MCF 10A (cell line): Measurements from ENCODE around the gene PHF21A. TPM values are rescaled to one million over a fixed set of nuclear protein-coding genes. Genes with fewer than 3 reads are reported as not detected.

Experiments
- BruUV-seq: library from RNA; stranded (reverse); fragments of 400-500 nt; replicated peaks from 2 replicates; lab custom pipeline; 2021; lab: Mats Ljungman, UMichigan
- CTCF ChIA-PET: fragments of 300-600 bp; sonication (Branson Sonifier 250); formaldehyde crosslinking; extraction: SDS; loops from one replicate; lab custom pipeline; 2021; ENCODE audit warnings: antibody characterized with exemption, inconsistent platforms; lab: Yijun Ruan, JAX
- POLR2A ChIA-PET: fragments of 300-600, 350-650 bp; sonication (Branson Sonifier 250); formaldehyde crosslinking; extraction: SDS; loops from one replicate; lab custom pipeline; 2020; ENCODE audit warnings: antibody characterized with exemption, inconsistent platforms; lab: Yijun Ruan, JAX
- DNase-seq: peaks from one replicate; pipeline ENCODE4 v3.0.0-alpha.2; 2018; ENCODE audit not compliant: unreplicated experiment
- H3K27ac Mint-ChIP-seq: one replicate; pipeline ENCODE4 v1.8.0; 2022; ENCODE audit warnings: mild to moderate bottlenecking, low read depth, mixed read lengths; ENCODE audit not compliant: unreplicated experiment
- H3K27me3 Mint-ChIP-seq: one replicate; pipeline ENCODE4 v1.8.0; 2022; ENCODE audit warnings: mixed read lengths; ENCODE audit not compliant: insufficient read depth, unreplicated experiment
- H3K36me3 Mint-ChIP-seq: one replicate; pipeline ENCODE4 v1.8.0; 2022; ENCODE audit warnings: mild to moderate bottlenecking, moderate library complexity, mixed read lengths; ENCODE audit not compliant: insufficient read depth, unreplicated experiment
- H3K4me1 Mint-ChIP-seq: one replicate; pipeline ENCODE4 v1.8.0; 2022; ENCODE audit warnings: mixed read lengths; ENCODE audit not compliant: insufficient read depth, unreplicated experiment
- H3K4me3 Mint-ChIP-seq: one replicate; pipeline ENCODE4 v1.8.0; 2022; ENCODE audit warnings: mild to moderate bottlenecking, moderate library complexity, mixed read lengths; ENCODE audit not compliant: unreplicated experiment
- H3K9me3 Mint-ChIP-seq: one replicate; pipeline ENCODE4 v1.8.0; 2022; ENCODE audit warnings: mixed read lengths; ENCODE audit not compliant: unreplicated experiment
- intact Hi-C: fragments of 100-400 bp; cut with micrococcal nuclease; formaldehyde crosslinking; loops from 2 replicates; pipeline ENCODE4 v1.14.1; 2022
- total RNA-seq: library from RNA; stranded (reverse); gene quantifications from 2 replicates; pipeline ENCODE4 v1.2.3, GENCODE V29; 2022
- TF ChIP-seq, protein P1 (sequence below): fragments of 200-600 bp; IDR thresholded peaks from one replicate; pipeline ENCODE4 v1.8.0; 2022; ENCODE audit warnings: antibody characterized with exemption, mild to moderate bottlenecking; ENCODE audit not compliant: unreplicated experiment

PHF21A gene
- total RNA-seq, 1 experiment from 2014 or later, result 37.6 TPM

DNA sequence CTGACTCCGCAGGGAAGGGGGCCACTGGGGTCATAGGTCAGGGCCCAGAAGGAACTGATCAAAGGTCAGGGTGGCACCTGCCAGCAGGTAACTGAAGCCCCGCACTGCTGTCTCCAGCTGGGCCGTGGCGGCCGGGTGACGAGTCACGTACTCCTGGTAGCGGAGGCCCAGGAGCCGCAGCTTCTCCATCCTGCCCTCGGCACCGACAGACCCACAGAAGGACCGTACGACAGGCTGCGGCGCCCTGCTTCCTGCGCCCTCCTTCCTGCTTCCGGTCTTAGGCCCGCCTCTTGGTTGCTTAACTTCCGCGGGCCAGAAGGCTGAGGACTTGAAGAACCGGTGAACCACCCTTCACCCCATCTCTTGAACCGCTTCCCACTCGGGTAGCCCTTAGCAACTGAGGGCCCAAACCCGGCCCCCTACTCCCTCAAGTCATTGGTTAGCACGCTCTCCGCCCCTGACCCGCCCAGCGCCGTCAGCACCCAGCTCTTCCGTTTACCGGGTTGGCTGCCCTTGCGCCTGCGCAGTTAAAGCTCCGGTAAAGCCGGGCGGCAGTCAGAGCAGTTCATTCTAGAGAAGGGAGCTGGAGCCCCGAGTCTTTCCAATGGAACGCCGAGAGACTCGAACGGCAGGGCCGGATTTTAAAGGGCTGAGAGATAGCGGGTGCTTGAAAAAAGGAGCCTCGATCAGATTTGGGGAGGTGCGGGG is 203.5 kb downstream of the PHF21A start, which contains the start of gene PEX16:
Gene PEX16 (minus strand): TSS at position 255 of the 708 bp plus-strand sequence. CDS start 66 bp downstream, at position 189.
- Mint-ChIP-seq H3K9me3 (no peaks in the 10 kb centered on the region), H3K36me3 (peaks cover 11% of the 10 kb centered on the region), H3K4me1 (no peaks in the 10 kb centered on the region), H3K4me3 (peak within 1 kb of the TSS; percentile 92), H3K27me3 (no peaks in the 10 kb centered on the region), H3K27ac (peak within 1 kb of the TSS; percentile 95)
- POLR2A ChIA-PET, result interaction anchor here (0.7 to 2.6 kb wide), 26 partner anchors 9 to 1354 kb away, joined by 3 to 23 read pairs (median 5); partner anchors contain the start of genes CRY2 and SLC35C1
- BruUV-seq, result no TSS peak
- TF ChIP-seq, protein P1, sequence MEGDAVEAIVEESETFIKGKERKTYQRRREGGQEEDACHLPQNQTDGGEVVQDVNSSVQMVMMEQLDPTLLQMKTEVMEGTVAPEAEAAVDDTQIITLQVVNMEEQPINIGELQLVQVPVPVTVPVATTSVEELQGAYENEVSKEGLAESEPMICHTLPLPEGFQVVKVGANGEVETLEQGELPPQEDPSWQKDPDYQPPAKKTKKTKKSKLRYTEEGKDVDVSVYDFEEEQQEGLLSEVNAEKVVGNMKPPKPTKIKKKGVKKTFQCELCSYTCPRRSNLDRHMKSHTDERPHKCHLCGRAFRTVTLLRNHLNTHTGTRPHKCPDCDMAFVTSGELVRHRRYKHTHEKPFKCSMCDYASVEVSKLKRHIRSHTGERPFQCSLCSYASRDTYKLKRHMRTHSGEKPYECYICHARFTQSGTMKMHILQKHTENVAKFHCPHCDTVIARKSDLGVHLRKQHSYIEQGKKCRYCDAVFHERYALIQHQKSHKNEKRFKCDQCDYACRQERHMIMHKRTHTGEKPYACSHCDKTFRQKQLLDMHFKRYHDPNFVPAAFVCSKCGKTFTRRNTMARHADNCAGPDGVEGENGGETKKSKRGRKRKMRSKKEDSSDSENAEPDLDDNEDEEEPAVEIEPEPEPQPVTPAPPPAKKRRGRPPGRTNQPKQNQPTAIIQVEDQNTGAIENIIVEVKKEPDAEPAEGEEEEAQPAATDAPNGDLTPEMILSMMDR, result no peak
- DNase-seq, result peak; percentile 98
- CTCF ChIA-PET, result interaction anchor here (0.6 to 0.9 kb wide), 5 partner anchors 13 to 217 kb away, joined by 3 to 4 read pairs (median 3); no protein-coding TSS in a partner anchor
- intact Hi-C loops, result loop anchor here (1.0 kb wide), 1 partner anchor 70 kb away; the partner anchor contains the start of gene CRY2

DNA sequence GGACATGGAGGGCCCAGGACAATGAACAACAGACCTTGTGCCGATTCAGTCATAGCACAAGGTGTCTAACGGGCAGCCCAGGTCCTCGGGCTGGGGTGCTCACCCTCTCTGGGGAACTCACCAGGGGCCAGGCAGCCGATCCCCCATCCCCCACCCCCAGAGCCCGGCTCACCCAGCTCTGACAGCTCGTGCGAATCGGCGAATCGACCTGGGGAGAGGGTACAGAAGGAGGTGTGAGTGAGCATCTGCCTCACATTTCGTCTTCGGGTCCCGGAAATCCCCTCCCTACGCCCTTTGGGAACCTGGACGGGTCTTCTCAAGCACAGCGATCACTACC is 204.0 kb downstream of the PHF21A start:
- intact Hi-C loops, result no loop called here
- no peaks in the 10 kb centered on the region for H3K4me1 Mint-ChIP-seq
- H3K27ac Mint-ChIP-seq, result peak overlapping the region; percentile 95
- no peaks in the 10 kb centered on the region for H3K27me3 Mint-ChIP-seq
- H3K4me3 Mint-ChIP-seq, result peak overlapping the region; percentile 92
- DNase-seq, result no peak
- TF ChIP-seq, protein P1, result no peak
- ChIA-PET POLR2A (interaction anchor here (1.0 to 2.6 kb wide), 17 partner anchors 9 to 758 kb away, joined by 3 to 23 read pairs (median 6); partner anchors contain the start of gene SLC35C1), CTCF (no interaction called here)
- BruUV-seq, result no TSS peak
- peaks cover 11% of the 10 kb centered on the region for H3K36me3 Mint-ChIP-seq
- no peaks in the 10 kb centered on the region for H3K9me3 Mint-ChIP-seq

DNA sequence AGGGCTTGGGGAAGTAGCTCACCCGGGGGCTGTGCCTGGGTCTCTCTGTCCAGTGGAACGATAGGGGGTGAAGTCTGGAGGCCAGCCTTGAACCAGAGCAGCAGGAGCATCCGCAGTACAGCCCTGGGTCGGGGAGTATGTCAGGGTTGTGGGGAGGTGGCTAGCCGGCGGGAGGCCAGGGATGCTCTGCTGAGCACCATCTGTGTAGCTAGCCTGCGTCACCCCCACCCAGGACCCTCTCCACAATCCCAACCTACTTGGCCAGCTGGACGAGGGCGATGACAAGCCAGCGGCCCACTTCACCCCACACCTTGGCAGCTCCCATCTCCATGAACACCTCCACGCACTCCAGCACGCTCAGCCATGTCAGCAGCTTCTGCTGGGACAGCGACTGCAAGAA is 205.8 kb downstream of the PHF21A start:
- H3K4me1 Mint-ChIP-seq, result no peaks in the 10 kb centered on the region
- ChIA-PET POLR2A (interaction anchor here (0.9 kb wide), 1 partner anchor 10 kb away, joined by 3 read pairs; no protein-coding TSS in a partner anchor), CTCF (interaction anchor here (0.6 kb wide), 1 partner anchor 73 kb away, joined by 4 read pairs; no protein-coding TSS in a partner anchor)
- H3K9me3 Mint-ChIP-seq, result no peaks in the 10 kb centered on the region
- H3K4me3 Mint-ChIP-seq, result no peak overlapping the region
- TF ChIP-seq, protein P1, result no peak
- DNase-seq, result no peak
- H3K27ac Mint-ChIP-seq, result no peak overlapping the region
- H3K36me3 Mint-ChIP-seq, result peaks cover 26% of the 10 kb centered on the region
- no peaks in the 10 kb centered on the region for H3K27me3 Mint-ChIP-seq
- BruUV-seq, result no TSS peak
- intact Hi-C loops, result no loop called here

DNA sequence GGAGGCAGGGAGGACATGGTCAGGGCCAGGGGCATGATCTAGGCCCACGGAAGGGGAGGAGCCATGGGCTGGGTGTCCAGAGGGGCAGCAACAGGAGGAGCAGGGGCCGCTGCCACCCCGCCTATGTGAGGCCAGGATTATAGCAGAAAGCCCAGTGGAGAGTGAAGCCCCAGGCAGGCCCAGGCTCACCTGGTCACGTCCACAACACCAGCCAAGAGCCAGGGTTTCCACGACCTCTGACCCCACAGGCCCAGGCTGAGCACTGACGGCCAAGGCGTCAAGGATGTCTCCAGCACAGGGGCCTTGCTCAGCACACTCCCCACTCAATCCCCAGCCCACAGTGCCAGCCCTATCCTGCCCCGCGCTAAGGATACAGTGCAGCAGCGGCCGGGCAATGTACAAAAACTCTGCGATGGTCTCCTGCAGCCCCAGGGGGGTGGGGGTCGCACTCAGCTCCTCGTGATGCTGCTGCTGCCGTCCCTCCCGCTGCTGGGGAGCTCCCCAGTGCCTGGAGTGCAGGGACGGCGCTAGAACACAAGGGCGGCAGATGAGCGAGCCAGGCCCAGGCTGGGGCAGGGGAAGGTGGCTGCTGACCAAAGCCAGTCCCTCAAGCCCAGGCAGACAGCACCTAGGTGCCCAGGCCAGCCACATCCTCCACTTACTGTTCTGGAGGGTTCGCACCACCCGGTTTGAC is 207.2 kb downstream of the PHF21A start:
- no peak overlapping the region for H3K27ac Mint-ChIP-seq
- H3K36me3 Mint-ChIP-seq, result peaks cover 28% of the 10 kb centered on the region
- no peaks in the 10 kb centered on the region for H3K27me3 Mint-ChIP-seq
- no peaks in the 10 kb centered on the region for H3K9me3 Mint-ChIP-seq
- POLR2A ChIA-PET, result no interaction called here
- DNase-seq, result no peak
- TF ChIP-seq, protein P1, result no peak
- no peaks in the 10 kb centered on the region for H3K4me1 Mint-ChIP-seq
- CTCF ChIA-PET, result no interaction called here
- BruUV-seq, result no TSS peak
- intact Hi-C loops, result no loop called here
- no peak overlapping the region for H3K4me3 Mint-ChIP-seq
